Endothelial cell (in vitro differentiated cells): ENCODE data around the gene IL17F. TPM values are rescaled to one million over a fixed set of nuclear protein-coding genes. Genes with fewer than 3 reads are reported as not detected.

Experiments
- DNase-seq: peaks from one replicate; pipeline ENCODE4 v3.0.0; 2021; ENCODE audit warnings: low spot score
- H3K27ac Mint-ChIP-seq: one replicate; pipeline ENCODE4 v1.8.0; 2021; ENCODE audit warnings: mixed read lengths, inconsistent platforms; ENCODE audit not compliant: unreplicated experiment
- H3K27me3 Mint-ChIP-seq: one replicate; pipeline ENCODE4 v1.8.0; 2021; ENCODE audit warnings: mild to moderate bottlenecking, moderate library complexity, mixed read lengths, inconsistent platforms; ENCODE audit not compliant: unreplicated experiment
- H3K36me3 Mint-ChIP-seq: one replicate; pipeline ENCODE4 v1.8.0; 2021; ENCODE audit warnings: mild to moderate bottlenecking, low read depth, mixed read lengths, inconsistent platforms; ENCODE audit not compliant: unreplicated experiment
- H3K4me1 Mint-ChIP-seq: one replicate; pipeline ENCODE4 v1.8.0; 2021; ENCODE audit warnings: mild to moderate bottlenecking, mixed read lengths, inconsistent platforms; ENCODE audit not compliant: unreplicated experiment
- H3K4me3 Mint-ChIP-seq: one replicate; pipeline ENCODE4 v1.8.0; 2021; ENCODE audit warnings: mild to moderate bottlenecking, mixed read lengths, inconsistent platforms; ENCODE audit not compliant: unreplicated experiment
- H3K9me3 Mint-ChIP-seq: one replicate; pipeline ENCODE4 v1.8.0; 2021; ENCODE audit warnings: mixed read lengths, inconsistent platforms; ENCODE audit not compliant: unreplicated experiment
- total RNA-seq: library from RNA; stranded (reverse); fragmentation: NEBNext Ultra II Directional; extraction: Animal tissue kit (Norgen Biotek cat#: 25700); gene quantifications from one replicate; pipeline ENCODE4 v1.2.1, GENCODE V29; 2021; ENCODE audit not compliant: unreplicated experiment
- TF ChIP-seq, protein P1 (sequence below): fragments of 200-600 bp; sonication (generic); IDR thresholded peaks from one replicate; pipeline ENCODE4 v1.5.0; 2021; ENCODE audit warnings: antibody characterized with exemption; ENCODE audit not compliant: unreplicated experiment

The IL17F gene
- total RNA-seq, 1 donor from 2014 or later, result not detected

DNA sequence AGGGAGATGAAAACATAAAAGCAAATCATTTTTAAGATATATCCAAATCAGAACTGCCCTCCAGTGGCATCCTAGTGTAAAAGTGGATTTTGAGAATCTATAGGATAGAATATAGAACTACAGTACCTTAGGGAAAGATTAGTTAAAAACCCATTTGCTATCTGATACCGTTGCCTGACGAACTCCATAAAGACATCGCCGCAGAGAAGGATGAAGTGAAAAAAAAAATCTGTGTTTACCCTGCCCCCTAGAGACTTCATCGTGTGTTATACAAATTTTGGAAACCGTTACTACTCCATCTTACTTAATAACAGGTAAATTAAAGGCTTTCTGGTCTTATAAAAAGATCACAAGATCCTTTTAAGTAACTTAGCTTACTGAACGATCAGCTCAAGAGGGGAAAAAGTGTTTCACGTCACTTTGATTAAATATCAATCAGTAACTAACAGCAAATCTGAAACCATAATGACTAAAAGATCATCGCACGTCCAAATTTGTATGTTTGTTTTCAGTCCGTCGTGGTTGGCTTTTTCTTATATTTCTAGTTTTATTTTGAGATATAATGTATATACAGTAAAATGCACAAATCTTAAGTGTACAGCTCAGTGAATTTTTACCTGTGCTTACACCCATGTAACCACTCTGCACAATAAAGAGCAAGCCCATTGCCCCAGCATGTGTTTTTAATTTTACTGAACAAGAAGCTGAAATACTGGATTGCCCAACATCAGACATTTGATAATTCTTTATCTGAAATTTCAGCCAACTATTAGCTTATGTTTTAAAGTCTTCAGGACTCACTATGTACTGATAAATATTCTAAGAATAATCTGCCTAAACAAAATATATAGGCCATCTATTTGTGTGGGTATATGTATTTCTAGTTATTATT is 41.1 kb upstream of the IL17F start:
- peaks cover 4% of the 10 kb centered on the region for H3K36me3 Mint-ChIP-seq
- TF ChIP-seq, protein P1, sequence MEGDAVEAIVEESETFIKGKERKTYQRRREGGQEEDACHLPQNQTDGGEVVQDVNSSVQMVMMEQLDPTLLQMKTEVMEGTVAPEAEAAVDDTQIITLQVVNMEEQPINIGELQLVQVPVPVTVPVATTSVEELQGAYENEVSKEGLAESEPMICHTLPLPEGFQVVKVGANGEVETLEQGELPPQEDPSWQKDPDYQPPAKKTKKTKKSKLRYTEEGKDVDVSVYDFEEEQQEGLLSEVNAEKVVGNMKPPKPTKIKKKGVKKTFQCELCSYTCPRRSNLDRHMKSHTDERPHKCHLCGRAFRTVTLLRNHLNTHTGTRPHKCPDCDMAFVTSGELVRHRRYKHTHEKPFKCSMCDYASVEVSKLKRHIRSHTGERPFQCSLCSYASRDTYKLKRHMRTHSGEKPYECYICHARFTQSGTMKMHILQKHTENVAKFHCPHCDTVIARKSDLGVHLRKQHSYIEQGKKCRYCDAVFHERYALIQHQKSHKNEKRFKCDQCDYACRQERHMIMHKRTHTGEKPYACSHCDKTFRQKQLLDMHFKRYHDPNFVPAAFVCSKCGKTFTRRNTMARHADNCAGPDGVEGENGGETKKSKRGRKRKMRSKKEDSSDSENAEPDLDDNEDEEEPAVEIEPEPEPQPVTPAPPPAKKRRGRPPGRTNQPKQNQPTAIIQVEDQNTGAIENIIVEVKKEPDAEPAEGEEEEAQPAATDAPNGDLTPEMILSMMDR, result no peak
- H3K4me3 Mint-ChIP-seq, result no peak overlapping the region
- H3K27me3 Mint-ChIP-seq, result peaks cover 2% of the 10 kb centered on the region
- no peaks in the 10 kb centered on the region for H3K9me3 Mint-ChIP-seq
- H3K4me1 Mint-ChIP-seq, result peaks cover 10% of the 10 kb centered on the region
- DNase-seq, result no peak
- no peak overlapping the region for H3K27ac Mint-ChIP-seq

DNA sequence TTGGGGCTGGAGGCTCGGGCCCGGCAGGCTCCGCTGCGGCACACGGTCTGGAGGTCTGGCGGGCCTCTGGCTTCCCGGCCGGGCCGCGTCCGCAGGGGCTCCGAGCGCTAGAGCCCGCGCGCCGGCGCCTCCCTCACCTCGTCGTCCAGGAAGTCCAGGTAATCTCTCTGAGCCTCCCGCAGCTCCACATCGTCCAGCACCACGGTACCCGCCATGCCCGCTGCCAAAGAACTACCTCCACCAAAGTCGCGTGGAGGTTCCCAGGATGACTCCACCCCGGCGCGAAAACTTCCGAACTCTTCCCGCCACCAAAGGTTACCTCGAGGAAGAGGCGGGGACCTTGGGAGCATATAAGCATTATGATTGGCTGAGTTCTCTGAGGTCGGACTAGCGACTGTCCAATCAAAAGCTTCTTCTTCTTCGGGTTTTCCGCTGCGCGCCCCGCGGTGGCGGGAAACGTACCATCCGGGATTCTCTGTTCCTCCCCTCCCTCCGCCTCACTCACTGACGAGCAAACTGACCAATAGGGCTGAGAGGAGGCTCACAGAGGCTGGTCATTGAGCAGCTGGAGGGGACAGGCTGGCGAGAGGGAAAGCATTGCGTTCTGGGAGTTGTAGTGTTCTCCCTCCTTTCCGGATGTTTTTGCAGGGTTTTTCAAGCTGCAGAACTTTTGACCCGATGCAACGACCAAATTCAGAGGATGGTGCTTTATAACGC is 40.3 kb upstream of the IL17F start, which contains the start of gene MCM3:
MCM3 (minus strand) TSS at position 283 of the 717 bp plus-strand sequence; CDS start at position 215, 68 bp downstream.
- no peaks in the 10 kb centered on the region for H3K9me3 Mint-ChIP-seq
- H3K27ac Mint-ChIP-seq, result no peak within 1 kb of the TSS
- DNase-seq, result peak; percentile 92
- H3K36me3 Mint-ChIP-seq, result peaks cover 4% of the 10 kb centered on the region
- H3K27me3 Mint-ChIP-seq, result peaks cover 2% of the 10 kb centered on the region
- peaks cover 10% of the 10 kb centered on the region for H3K4me1 Mint-ChIP-seq
- TF ChIP-seq, protein P1, result no peak
- peak within 1 kb of the TSS; percentile 23 for H3K4me3 Mint-ChIP-seq

DNA sequence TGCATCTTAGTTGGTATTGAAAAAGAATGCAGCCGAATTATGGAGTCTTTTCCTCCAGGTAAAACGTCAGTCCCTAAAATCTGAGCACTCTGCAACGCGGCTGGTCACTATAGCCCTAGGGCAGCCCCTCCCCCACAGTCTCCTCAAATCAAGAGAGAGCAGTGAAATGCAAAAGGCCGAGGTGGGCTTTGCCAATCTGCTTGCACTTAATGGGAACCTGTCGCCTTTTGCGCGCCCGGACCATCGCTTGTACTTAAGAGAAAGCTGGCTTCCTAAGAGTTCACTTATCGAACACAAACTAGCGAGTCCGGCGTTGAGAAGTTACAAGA is 39.8 kb upstream of the IL17F start:
- Mint-ChIP-seq H3K27ac (no peak overlapping the region), H3K27me3 (peaks cover 2% of the 10 kb centered on the region), H3K4me3 (no peak overlapping the region), H3K9me3 (no peaks in the 10 kb centered on the region), H3K36me3 (peaks cover 4% of the 10 kb centered on the region), H3K4me1 (peaks cover 10% of the 10 kb centered on the region)
- TF ChIP-seq, protein P1, result no peak
- peak; percentile 66 for DNase-seq

DNA sequence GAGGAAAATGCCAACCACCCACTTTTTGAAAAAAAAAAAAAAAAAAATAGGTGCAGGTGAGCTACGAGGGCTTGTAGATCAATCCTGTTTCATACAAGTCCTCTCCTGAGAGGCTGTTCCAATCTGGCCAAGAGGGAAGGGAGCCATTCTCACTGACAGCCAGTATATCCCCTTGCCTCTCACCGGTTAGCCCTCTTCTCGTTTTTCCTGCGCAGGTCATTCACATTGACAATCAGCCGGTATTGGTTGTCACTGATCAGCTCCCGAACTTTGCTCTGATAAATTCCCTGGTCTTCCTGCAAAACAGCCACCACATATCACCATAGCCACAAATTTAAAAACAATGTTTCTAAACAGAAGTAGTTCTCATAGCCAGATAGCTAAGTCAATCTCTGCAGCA is 38.8 kb upstream of the IL17F start:
- TF ChIP-seq, protein P1, result no peak
- no peaks in the 10 kb centered on the region for H3K9me3 Mint-ChIP-seq
- H3K27me3 Mint-ChIP-seq, result peaks cover 2% of the 10 kb centered on the region
- H3K4me3 Mint-ChIP-seq, result peak overlapping the region; percentile 23
- peaks cover 10% of the 10 kb centered on the region for H3K4me1 Mint-ChIP-seq
- no peak for DNase-seq
- H3K36me3 Mint-ChIP-seq, result peaks cover 4% of the 10 kb centered on the region
- H3K27ac Mint-ChIP-seq, result no peak overlapping the region

GRCh38 chr6:52276130-52276529 is 31.8 kb upstream of the IL17F start:
- DNase-seq, result no peak
- Mint-ChIP-seq H3K4me1 (no peaks in the 10 kb centered on the region), H3K36me3 (peaks cover 21% of the 10 kb centered on the region), H3K27me3 (no peaks in the 10 kb centered on the region), H3K4me3 (no peak overlapping the region), H3K27ac (no peak overlapping the region), H3K9me3 (no peaks in the 10 kb centered on the region)
- TF ChIP-seq, protein P1, result no peak
